Uterus (tissue), 4 donors: Measurements from ENCODE around the gene BTG4. TPM values are rescaled to one million over a fixed set of nuclear protein-coding genes. Genes with fewer than 3 reads are reported as not detected.

Experiments used
- DNase-seq, 2 donors: peaks; one replicate each; pipeline ENCODE4 v3.0.0-alpha.2; 2019 to 2020
- H3K27ac ChIP-seq, 2 donors: fragments of 200-600 bp; sonication (generic); 1 replicate in 1 of 2; 2 replicates in 1 of 2; pipeline ENCODE4 v1.5.1; 2016 to 2018
- H3K27me3 ChIP-seq, 2 donors: fragments of 200-600 bp; sonication (generic); one replicate each; pipeline ENCODE4 v1.5.1; 2018 to 2019; ENCODE audit warnings: control low read depth in 1 of 2
- H3K36me3 ChIP-seq, 2 donors: fragments of 200-600 bp; sonication (generic); one replicate each; pipeline ENCODE4 v1.5.1; 2019; ENCODE audit warnings: control low read depth in 1 of 2
- H3K4me1 ChIP-seq, 2 donors: fragments of 200-600 bp; sonication (generic); one replicate each; pipeline ENCODE4 v1.5.1; 2018 to 2019; ENCODE audit warnings: control low read depth in 1 of 2
- H3K4me3 ChIP-seq, 2 donors: fragments of 200-600 bp; sonication (generic); 1 replicate in 1 of 2; 2 replicates in 1 of 2; pipeline ENCODE4 v1.5.1; 2018 to 2019; ENCODE audit warnings: mild to moderate bottlenecking in 1 of 2
- H3K9me3 ChIP-seq, 2 donors: fragments of 200-600 bp; sonication (generic); one replicate each; pipeline ENCODE4 v1.5.1; 2019; ENCODE audit warnings: control low read depth in 1 of 2
- CTCF ChIP-seq, 4 experiments: fragments of 200-600 bp in 2 of 4; fragments of 450-650 bp in 2 of 4; sonication (generic) in 2 of 4; IDR thresholded peaks; one replicate each; pipeline ENCODE4 v1.5.1; 2016 to 2019; ENCODE audit warnings: antibody characterized with exemption in 4 of 4, mild to moderate bottlenecking in 2 of 4, moderate library complexity in 1 of 4
- POLR2A ChIP-seq, 2 donors: fragments of 450-650 bp; IDR thresholded peaks; one replicate each; pipeline ENCODE4 v1.6.1; 2016; ENCODE audit warnings: antibody characterized with exemption in 2 of 2, mild to moderate bottlenecking in 1 of 2, moderate library complexity in 1 of 2
- intact Hi-C: fragments of 100-400 bp; cut with DNase I; formaldehyde crosslinking; loops from one replicate; pipeline ENCODE4 v1.15.1; 2023; ENCODE audit warnings: low total_unique reads
- total RNA-seq, 4 donors: library from RNA; depleted of rRNA in 3 of 4; stranded (reverse); fragments of >200 nt in 3 of 4; gene quantifications; one replicate each; pipeline versions ENCODE4 v1.1.0 to v1.2.4, GENCODE V29; 2014 to 2023
- donor health status: DM: yes; HTN: yes; CAD: no.

BTG4 gene
- total RNA-seq, 4 donors from 2014 or later: not detected

GRCh38 chr11:111537336-111537860 is 25.2 kb upstream of the BTG4 start:
- Histone ChIP-seq H3K36me3 (no peaks in the 10 kb centered on the region), H3K4me1 (no peaks in the 10 kb centered on the region), H3K4me3 (no peak overlapping the region), H3K9me3 (no peaks in the 10 kb centered on the region), H3K27ac (no peak overlapping the region), H3K27me3 (no peaks in the 10 kb centered on the region)
- DNase-seq: no peak
- intact Hi-C loops: no loop called here
- TF ChIP-seq POLR2A (IDR thresholded peaks at IDR 0.05): no peak
- no peak for TF ChIP-seq CTCF (IDR thresholded peaks at IDR 0.05)

GRCh38 chr11:111535281-111535680 is 23.1 kb upstream of the BTG4 start:
- Histone ChIP-seq H3K36me3 (no peaks in the 10 kb centered on the region), H3K27me3 (no peaks in the 10 kb centered on the region), H3K4me1 (no peaks in the 10 kb centered on the region), H3K4me3 (no peak overlapping the region), H3K9me3 (no peaks in the 10 kb centered on the region), H3K27ac (no peak overlapping the region)
- no peak for TF ChIP-seq POLR2A (IDR thresholded peaks at IDR 0.05)
- no peak for TF ChIP-seq CTCF (IDR thresholded peaks at IDR 0.05)
- intact Hi-C loops: no loop called here
- no peak for DNase-seq

GRCh38 chr11:111532365-111532709 is 20.2 kb upstream of the BTG4 start:
- DNase-seq: no peak
- Histone ChIP-seq H3K36me3 (no peaks in the 10 kb centered on the region), H3K27ac (no peak overlapping the region), H3K4me3 (no peak overlapping the region), H3K27me3 (no peaks in the 10 kb centered on the region), H3K9me3 (no peaks in the 10 kb centered on the region), H3K4me1 (no peaks in the 10 kb centered on the region)
- intact Hi-C loops: no loop called here
- TF ChIP-seq POLR2A (IDR thresholded peaks at IDR 0.05) (no peak), CTCF (IDR thresholded peaks at IDR 0.05) (no peak)

GRCh38 chr11:111531687-111532364 is 19.6 kb upstream of the BTG4 start:
- Histone ChIP-seq H3K4me1 (no peaks in the 10 kb centered on the region), H3K4me3 (no peak overlapping the region), H3K27ac (no peak overlapping the region), H3K27me3 (no peaks in the 10 kb centered on the region), H3K9me3 (no peaks in the 10 kb centered on the region), H3K36me3 (no peaks in the 10 kb centered on the region)
- intact Hi-C loops: no loop called here
- DNase-seq: no peak
- TF ChIP-seq POLR2A (IDR thresholded peaks at IDR 0.05): no peak
- no peak for TF ChIP-seq CTCF (IDR thresholded peaks at IDR 0.05)

- no peaks in the 10 kb centered on the region for H3K4me1 ChIP-seq
- no peak overlapping the region for H3K4me3 ChIP-seq
- DNase-seq: no peak
- no peak for TF ChIP-seq POLR2A (IDR thresholded peaks at IDR 0.05)
- TF ChIP-seq CTCF (IDR thresholded peaks at IDR 0.05): no peak
- no peaks in the 10 kb centered on the region for H3K27me3 ChIP-seq
- H3K36me3 ChIP-seq: no peaks in the 10 kb centered on the region
- H3K9me3 ChIP-seq: no peaks in the 10 kb centered on the region
- no peak overlapping the region for H3K27ac ChIP-seq
- intact Hi-C loops: no loop called here
These were observed 18.9 kb upstream of the BTG4 start for GRCh38 chr11:111531136-111531535.
